Stimulated activated CD4-positive, alpha-beta T cell treated with anti-CD3 and anti-CD28 coated beads, Interleukin-4, amount 100 ng/mL, for 48 hours (primary cell): Measurements from ENCODE around the gene NT5E.

Experiments
- DNase-seq, 2 donors: peaks; one replicate each; pipeline ENCODE4 v3.0.0-alpha.2; 2020; ENCODE audit warnings: low read depth in 2 of 2

Gene NT5E

DNA sequence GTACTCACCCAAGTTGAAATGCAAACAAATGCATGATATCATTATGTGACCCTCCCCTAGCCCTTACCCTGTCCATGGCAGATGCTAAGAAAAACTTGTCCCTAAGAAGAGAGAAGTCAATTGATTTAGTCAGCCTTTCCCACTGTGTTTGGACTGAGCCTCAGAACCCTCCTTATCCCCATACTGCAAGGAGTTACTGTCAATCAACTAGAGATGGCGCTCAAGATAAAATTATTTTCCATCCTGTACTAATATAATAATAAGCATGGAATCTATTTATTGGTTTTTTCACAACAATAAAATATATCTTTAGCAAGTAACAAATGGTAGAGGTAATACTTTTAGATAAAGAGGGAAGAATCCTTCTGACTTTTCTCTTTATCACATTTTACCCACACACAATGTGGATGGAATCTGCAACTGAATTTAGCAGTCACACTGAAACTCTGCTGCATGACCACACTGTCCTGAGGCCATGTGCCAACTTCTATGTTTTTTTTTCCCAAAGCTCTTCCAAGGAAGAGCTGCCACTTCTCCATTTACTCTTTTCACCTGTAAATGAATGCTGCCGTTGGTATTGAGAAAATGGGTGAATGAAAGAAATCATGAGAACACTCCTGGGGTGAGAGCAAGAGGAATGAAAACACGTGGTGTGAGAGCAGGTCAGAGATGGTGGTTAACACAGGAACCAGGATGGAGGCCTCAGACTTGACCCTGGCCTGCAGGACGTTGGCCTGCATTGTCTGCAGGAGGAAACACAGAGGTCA lies 10.5 kb downstream of the NT5E start:
- DNase-seq, result no peak

DNA sequence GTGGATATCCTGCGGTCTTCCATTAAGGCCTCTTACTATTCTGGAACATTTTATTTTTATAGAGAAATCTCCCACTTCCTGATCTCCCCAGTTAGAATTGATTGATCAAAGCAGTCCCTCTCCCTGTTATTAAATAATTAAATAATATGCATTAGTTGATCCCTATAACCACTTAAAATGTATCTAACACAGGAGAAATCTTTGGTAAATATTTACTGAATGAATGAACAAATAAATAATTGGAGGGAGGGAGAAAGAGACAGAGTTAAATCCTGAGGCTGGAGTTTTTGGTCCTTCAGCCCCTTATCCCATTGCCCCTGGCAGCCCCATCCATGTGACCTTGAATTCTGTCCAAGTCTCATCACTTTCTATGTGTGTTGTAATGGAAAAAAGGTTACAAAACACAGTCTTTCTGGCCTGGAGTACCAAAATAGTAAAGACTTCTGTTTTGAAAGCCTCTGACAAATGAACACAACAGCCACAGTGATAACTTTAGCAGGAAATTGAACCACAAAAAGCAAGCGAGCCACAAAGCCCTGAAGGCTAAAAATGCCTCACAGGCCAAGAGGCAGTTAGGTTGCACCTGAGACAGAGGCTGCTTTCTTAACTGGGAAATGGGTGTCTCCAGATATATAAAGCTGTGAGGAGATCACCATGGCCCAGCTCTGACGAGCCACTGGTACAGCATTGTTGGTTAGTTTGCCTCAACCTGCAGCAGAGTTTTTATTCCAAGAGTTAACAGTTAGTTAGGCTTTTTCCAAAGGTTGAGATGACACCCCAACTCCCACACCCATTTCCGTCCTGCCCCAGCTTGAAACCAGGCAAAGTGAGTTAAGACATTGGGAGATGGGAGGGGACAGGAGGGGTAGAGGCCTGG lies 11.3 kb downstream of the NT5E start:
- peak in 1 of 2 donors; percentile 12 for DNase-seq

DNA sequence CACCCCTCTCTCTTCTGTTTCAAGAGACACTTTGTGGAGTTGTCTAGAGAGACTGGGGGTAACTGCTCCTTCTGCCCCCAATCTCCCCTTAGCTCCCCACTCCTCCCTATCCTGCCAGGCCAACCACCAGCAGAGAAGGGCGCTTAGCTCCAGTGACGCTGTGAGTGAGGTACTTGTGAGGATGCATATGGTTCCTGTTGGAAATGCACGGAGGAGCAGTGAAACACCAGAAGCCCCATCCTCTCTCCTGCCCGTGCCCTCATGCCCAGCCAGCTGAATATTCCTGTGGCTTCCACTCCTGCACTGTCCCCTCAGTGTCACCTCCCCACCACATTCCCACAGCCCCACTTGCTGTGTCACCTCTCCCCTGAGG lies 11.9 kb downstream of the NT5E start:
- DNase-seq, result no peak

DNA sequence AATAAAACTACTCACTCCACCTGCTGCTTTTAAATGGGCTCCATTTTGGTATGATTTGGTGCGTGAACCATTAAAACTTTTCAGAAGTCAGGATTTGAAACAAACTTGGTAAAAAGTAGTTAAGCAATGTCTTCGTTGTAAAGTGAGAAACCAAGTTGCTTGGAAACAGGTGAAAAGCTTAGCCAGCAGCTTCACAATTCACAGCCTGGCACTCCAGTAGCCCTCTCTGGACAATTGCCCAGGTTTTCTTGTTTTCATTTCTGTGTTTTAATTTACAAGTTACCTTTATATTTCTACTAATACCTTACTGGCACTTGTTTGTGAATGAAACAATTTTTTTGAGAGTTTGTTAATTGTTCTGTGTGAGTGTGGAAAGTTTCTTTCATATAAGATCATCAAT lies 12.8 kb downstream of the NT5E start:
- no peak for DNase-seq

DNA sequence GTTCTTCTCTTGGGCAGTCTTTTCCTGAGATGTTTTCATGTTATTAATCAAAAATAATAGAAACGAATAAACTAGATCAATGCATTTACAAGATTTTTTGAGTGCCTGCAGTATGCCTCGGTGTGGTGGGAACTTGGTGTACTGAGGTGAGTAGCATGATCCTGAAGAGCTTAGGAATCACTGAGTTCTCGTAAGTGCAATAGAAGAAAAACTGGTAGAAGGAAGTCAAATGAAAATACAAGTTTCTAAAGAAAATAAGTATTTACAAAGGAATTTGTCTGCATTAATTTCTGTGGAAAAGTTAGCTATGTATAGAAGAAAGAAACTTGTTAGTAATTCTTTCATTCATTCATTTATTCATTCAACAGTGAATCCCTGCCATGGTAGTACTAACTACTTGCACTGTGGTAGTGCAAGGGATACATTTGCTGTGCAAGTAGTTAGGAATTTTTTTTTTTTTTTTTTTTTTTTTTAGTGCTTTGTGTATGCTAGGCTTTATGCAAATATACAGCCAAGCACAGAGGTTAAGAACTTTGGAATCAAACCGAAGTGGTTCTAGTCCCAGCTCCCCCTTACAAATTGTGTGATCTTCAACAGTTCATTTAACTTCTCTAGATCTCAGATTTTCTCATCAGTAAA lies 13.9 kb downstream of the NT5E start:
- no peak for DNase-seq

DNA sequence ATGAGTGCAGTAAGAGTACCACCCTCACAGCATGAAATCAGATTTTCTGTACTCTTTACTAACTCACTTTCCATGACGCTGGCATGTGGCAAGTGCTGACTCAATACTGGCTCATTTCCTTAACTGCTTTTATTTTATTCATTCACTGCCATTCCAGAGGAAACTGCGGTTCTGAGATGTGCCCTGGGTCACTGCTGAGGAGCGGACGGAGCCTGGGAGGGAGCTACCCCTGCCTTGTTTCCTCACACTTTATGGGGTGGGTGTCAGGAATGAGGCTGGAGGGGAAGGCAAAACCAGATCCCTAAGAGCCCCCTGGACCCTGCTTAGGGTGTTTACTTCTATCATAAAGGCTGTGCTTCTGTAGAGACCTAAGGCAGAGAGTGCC lies 14.4 kb downstream of the NT5E start:
- DNase-seq, result peak; percentile 24 to 25

DNA sequence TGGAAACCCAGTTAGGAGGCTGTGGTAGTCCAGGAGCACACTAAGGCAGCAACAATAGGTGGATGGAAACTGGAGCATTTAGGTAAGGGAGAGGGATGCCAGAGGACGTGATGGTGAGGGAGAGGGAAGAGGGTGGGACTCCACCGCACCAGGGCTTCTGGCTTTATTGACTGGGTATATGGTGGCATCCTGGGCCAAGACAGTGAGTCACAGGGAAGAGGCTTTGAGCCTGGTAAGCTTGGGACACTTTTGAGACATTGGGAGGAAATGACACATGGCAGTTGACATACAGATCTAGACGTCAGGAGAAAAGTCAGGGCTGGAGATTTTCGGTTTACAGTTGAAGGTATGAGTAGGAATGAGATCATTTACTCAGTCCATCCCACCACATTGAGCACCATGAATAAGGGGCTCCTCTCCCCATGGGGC lies 14.9 kb downstream of the NT5E start:
- DNase-seq, result peak in 1 of 2 donors; percentile 21

DNA sequence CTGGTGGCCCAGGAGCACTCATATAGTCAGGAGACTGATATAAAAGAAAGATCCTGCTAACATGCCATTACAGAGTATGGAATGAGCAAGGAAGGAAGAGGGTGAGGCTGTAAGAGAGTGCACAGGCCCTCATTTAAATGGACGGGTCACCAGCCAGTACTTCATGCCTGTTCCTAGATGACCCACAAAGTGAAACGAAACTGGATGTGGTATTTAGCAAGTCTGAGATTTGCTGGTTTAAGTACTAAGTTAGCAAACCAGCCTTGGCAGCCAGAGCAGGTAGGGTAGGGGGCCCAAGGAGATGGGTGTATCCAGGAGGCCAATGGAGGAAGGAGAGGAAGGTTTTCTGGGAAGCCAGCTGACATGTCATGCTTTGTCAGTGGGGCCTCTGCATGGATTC lies 15.9 kb downstream of the NT5E start:
- no peak for DNase-seq

DNA sequence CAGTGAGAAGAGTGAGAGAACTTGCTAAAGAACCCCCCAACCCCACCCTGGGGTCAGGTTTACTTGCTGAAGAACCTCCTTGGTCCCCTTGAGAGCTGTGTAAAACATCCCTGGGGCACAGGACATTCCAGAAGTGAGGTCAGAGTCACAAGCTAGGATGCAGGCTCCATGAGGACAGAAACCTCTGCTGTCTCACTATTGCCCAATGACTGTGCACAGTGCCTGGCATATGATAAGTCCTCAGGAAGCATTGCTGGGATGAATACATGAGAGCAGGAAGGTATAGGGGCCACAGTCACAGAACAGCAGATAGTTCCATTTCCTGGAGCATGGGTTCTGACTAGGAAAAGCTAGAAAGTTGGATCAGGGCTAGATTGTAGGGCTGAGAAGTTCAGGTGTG lies 18.4 kb downstream of the NT5E start:
- no peak for DNase-seq

DNA sequence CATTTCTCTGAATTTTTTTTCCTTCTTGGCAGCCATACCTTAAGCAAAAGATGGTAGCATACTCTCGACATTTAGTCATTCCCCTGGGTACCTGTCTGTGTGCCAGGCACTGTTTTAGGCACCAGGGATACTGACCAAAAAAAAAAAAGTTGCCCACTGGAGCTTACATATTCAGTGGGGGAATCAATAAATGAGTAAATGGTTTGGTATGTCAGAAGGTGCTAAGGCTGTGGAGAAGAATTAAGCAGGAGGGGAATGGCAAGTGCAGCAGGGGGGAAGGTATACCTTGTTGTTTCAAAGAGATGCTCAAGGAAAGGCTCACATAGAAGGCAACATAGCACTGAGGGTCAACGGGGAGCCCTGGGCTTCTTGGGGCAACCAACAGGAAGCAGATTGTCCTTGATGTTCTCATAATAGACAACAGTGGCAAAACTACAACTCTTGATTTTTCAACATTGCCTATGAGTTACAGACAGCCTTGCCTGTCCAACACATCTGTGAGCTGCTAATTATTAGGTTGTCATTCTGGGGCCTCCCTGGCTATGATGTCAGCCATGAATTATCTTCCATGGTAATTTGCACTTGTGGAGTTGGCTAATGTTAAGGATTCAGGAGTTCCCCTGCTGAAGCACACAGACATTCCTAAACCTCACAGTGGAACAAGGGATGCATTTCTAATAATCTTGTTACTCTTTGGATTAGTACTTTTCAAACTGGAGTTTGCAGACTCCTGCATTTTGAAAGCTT lies 19.6 kb downstream of the NT5E start:
- DNase-seq, result no peak

DNA sequence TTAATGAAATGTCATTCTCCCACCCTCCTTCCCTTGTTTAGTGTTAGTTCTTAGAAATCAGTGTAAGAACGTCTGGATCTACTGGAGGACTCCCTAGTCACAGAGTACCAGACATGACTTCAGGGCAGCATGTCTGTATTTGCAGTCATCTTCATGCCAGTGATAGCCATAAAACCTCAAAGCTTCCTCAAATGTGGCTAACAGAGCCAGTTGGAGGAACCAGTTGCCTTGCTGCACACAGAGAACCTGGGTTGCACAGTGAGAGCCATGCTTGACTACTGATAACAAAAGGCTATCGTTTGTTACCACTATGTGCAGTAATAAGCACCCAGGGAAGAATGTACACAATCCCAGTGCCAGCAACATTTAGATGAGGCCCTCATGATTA lies 20.1 kb downstream of the NT5E start:
- DNase-seq, result no peak

DNA sequence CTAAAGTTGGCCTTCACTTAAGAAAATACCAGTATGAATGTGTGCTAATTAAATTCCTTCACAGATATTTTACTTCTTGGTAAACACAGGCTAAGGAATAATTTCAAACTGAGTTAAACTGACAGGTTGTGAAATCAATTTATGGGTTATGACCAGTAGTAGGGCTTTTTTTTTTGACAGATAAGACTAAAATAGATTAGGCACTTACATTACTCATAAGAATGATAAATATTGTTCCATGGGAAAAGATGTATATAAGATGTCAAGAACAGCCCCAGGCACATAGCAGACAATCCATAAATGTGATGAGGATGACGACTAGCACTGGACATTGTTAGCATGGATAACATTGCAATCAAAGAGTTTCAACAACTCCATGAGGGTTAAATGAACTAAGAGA lies 22.9 kb downstream of the NT5E start:
- DNase-seq, result no peak

DNA sequence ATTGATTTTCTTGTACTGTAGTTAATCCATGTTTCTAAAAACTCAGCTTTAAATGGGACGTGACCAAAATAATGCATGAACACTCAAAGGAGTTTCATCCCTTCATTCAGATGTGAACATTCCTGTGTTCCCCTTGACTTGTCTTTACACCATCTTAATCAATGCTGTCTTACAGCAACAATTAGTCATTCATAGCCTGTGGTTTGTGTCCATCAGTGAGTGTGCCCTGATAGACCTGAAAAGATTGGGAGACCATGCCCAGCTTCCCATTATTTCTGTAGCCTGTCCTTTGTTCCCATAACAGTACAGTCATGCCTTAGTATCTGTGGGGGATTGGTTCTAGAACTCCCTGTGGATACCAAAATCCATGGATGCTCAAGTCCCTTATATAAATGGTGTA lies 23.9 kb downstream of the NT5E start:
- DNase-seq, result no peak

DNA sequence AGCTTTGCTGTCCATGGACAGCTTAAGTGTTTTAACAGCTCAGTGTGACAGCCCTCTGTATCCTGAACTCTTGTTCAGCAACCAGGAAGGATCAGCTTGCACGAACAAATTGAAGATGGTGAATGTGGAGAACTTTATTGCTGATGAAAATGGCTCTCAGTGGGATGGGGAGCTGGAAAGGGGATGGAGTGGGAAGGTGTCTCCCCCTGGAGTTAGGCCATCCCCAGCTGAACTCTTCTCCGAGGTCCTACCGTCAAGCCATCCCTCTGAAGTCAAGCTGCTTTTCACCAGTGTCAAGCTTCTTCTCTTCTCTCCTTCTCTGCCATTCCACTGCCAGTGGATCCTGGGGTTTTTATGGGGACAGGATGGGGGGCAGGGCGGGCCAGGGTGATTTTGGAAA lies 26.6 kb downstream of the NT5E start:
- no peak for DNase-seq

DNA sequence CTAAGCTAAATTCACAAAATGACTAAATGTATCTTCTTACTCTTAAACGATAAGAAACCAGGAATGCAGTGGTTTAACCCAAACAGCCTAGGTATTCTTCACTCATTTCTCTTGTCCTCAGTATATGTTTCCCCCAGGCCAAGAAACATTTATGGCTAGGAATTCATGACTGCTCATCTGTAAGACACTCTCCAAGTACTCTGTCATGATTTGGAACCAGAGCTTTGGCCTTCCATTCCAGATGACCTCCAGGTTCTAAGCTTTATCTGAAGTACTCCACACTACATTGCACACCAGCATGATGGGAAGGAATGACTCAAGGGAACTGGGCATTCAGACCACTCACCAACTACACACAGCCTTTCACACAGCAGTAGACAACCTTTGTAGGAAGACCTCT lies 29.3 kb downstream of the NT5E start:
- DNase-seq, result no peak

DNA sequence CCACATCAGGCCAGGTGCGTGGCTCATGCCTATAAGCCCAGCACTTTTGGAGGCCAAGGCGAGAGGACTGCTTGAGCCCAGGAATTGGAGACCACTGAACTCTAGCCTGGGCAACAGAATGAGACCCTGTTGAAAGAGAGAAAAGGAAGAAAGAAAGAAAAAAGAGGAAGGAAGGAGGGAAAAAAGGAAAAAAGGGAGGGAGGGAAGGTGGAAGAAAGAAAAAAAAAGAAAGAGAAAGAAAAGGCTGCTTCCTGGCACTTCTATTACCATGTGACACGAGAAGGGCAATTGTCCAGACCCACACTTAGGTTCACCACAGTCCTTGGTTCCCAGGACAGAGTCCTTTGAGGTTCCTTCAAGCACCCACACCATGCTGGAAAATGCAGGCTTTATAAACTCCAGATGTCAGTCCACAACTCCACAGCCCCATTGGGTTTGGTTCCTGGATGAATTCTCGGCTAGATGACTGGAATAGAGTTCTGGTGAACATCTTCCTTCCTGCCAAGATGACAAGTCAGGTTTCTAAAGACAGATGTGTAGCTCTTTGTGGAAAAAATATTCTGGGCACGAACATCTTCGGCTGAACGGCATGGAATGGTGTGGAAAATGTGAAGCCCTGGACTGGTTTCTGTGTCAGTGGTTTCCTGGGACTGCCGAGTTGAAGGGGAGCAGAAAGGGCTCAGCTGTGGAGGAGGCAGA lies 32.5 kb downstream of the NT5E start:
- no peak for DNase-seq

DNA sequence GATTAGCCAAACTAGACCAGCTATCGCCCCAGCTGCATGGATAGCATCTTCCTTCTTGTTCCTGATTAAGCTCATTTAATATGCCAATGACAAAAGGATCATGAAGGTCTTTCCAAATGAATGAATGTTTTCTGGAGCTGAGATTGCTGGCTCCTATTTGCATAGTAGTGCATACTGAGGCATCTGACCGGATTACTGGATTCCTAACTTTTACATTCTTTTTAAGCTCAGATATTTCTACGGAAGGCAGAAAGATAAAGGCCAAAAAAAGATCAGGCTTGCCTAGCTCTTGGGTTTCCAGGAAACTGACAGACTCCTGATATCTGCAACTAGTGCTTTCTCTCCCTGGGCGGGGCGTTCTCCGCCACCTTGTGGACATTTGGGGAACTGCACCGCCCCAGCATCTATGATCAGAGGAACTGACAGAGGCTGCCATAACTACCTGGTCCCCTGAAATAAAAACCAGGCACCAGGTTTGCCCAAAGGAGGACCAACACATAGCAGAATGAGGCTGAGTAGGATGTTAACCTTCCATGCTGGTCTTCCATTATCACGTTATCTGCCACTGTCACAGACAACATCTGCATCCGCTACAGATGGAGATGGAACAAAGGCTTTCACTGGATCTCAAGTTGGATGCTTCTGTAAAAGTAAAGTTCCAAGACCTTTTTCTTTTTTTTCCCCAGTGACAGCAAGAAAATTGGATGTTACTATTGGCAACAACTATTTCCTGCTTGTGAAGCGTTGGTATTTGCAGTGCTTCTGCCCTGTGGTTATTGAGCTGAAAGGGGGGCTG lies 33.2 kb downstream of the NT5E start:
- peak; percentile 69 to 91 for DNase-seq

DNA sequence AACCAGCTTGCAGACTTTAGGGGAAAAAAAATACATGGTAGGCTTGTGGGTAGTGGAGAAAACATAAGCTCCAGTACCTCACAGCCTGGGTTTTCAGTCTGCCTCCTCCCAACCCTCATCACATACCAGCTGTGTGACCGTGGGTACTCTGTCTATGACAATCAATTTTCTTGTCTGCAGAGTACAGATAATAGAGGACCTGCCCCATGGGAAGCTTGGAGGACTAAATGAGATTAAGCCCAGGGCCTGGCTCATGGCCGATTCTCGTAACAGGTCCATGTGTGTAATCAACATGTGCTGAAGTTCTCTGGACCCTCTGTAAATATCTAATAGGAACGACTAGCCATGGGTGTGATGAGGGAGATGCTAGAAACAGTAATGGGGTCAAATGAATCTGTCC lies 34.0 kb downstream of the NT5E start:
- DNase-seq, result no peak

DNA sequence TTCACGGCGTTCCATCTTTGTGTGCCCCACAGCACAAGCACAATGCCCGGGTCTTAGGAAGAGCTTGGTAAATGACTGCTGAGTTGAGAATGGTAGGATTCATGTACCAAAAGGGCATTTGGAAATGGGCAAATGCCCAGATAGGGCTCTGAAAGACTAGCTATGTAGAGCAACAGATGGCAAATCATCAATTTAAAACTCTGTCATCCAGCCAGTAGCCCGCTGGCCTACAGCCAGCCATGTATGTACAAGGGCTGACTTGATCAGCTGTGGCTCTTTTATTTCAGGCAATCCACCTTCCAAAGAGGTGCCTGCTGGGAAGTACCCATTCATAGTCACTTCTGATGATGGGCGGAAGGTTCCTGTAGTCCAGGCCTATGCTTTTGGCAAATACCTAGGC lies 35.1 kb downstream of the NT5E start:
- no peak for DNase-seq

DNA sequence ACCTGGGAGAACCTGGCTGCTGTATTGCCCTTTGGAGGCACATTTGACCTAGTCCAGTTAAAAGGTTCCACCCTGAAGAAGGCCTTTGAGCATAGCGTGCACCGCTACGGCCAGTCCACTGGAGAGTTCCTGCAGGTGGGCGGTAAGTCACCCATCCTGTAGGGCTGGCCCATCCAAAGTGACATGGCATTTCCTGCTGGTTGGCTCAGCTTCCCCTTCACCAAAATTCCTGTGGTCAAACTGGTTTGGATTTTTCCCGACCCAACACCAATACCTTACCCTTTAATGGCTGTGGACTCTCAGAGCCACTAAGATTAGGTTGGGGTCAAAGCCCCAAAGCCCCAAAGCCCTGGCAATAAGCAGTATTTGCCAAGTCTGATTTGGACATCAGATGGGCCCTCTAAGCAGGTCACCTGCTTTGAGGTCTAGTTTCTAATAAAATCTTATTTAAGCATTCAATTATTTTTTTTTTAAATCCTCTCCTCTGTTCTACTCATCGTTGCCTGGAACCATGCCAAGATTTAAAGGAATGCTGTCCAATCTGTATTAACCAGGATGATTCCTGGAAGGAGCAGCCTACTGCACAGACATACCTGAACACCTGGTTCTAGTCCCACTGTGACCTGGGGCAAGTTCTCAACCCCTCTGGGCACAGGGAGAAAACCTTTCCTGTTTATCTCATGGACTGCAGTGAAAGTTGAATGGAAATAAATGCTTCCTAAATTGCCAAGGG lies 40.8 kb downstream of the NT5E start:
- no peak for DNase-seq
